Breast epithelium (tissue), 4 donors: Measurements from ENCODE around the gene CERT1. TPM values are rescaled to one million over a fixed set of nuclear protein-coding genes. Genes with fewer than 3 reads are reported as not detected.

ENCODE experiments used
- DNase-seq, 2 donors: peaks; one replicate each; pipeline ENCODE4 v3.0.0-alpha.2; 2019; ENCODE audit warnings: low spot score in 2 of 2
- H3K27ac ChIP-seq, 2 donors: fragments of 200-600 bp; sonication (generic) in 1 of 2; one replicate each; pipeline ENCODE4 v1.5.1; 2016 to 2019; ENCODE audit warnings: mild to moderate bottlenecking in 1 of 2
- H3K27me3 ChIP-seq, 2 donors: fragments of 200-600 bp; sonication (generic) in 1 of 2; one replicate each; pipeline versions ENCODE4 v1.5.1 to v1.6.0; 2017 to 2019; ENCODE audit warnings: control low read depth in 1 of 2, mild to moderate bottlenecking in 1 of 2
- H3K36me3 ChIP-seq: fragments of 200-600 bp; one replicate; pipeline ENCODE4 v1.5.1; 2019
- H3K4me1 ChIP-seq, 2 donors: fragments of 200-600 bp; sonication (generic); one replicate each; pipeline ENCODE4 v1.5.1; 2016 to 2019; ENCODE audit warnings: control low read depth in 1 of 2
- H3K4me3 ChIP-seq, 3 donors: fragments of 200-600 bp; sonication (generic); 1 replicate in 2 of 3; 2 replicates in 1 of 3; pipeline ENCODE4 v1.5.1; 2016 to 2019; ENCODE audit warnings: mild to moderate bottlenecking in 3 of 3, moderate library complexity in 2 of 3
- H3K9me3 ChIP-seq, 2 donors: fragments of 200-600 bp; sonication (generic) in 1 of 2; one replicate each; pipeline ENCODE4 v1.5.1; 2016 to 2019; ENCODE audit warnings: control low read depth in 1 of 2
- CTCF ChIP-seq, 3 donors: fragments of 450-650 bp; IDR thresholded peaks; one replicate each; pipeline ENCODE4 v1.5.1; 2016 to 2017; ENCODE audit warnings: antibody characterized with exemption in 3 of 3, mild to moderate bottlenecking in 3 of 3, moderate library complexity in 3 of 3
- POLR2A ChIP-seq: fragments of 450-650 bp; IDR thresholded peaks from one replicate; pipeline ENCODE4 v1.6.1; 2016; ENCODE audit warnings: antibody characterized with exemption, mild to moderate bottlenecking, moderate library complexity
- POLR2AphosphoS5 ChIP-seq, 3 donors: sonication (generic); formaldehyde crosslinking; IDR thresholded peaks; one replicate each; pipeline ENCODE4 v1.6.1; 2017; ENCODE audit warnings: antibody characterized with exemption in 3 of 3
- intact Hi-C: fragments of 100-400 bp; cut with DNase I; formaldehyde crosslinking; loops from one replicate; pipeline ENCODE4 v1.15.1; 2023; ENCODE audit warnings: low total_unique reads
- total RNA-seq, 3 donors: library from RNA; depleted of rRNA; stranded (reverse); fragments of >200 nt; gene quantifications; one replicate each; pipeline ENCODE4 v1.1.0, GENCODE V29; 2016

The CERT1 gene
- total RNA-seq, 3 donors from 2014 or later = 37.7 to 84.0 (median 42.1) TPM

DNA sequence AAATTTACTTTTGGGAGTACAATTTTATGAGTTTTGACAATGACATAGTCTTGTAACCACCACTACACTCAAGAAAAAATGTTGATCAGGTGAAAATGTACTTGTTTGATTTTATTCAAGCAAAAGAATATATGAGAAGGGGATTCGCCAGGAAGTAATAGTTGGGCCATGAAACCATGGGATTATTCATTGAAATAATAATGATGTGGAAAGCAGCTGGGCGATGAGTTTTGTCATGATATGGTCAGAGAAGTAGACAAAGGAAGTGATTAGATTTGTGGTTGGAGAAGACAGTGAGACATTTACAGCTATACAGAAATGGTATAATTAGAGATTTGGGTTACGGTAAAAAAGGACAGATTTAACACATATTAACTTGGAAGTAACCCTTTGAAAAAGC lies 163.2 kb downstream of the CERT1 start:
- Histone ChIP-seq H3K36me3 (no peaks in the 10 kb centered on the region), H3K4me3 (no peak overlapping the region), H3K27ac (no peak overlapping the region), H3K27me3 (no peaks in the 10 kb centered on the region), H3K4me1 (no peaks in the 10 kb centered on the region), H3K9me3 (no peaks in the 10 kb centered on the region)
- intact Hi-C loops = no loop called here
- DNase-seq = no peak
- TF ChIP-seq POLR2A (no peak), POLR2AphosphoS5 (IDR thresholded peaks at IDR 0.05) (no peak), CTCF (IDR thresholded peaks at IDR 0.05) (no peak)

DNA sequence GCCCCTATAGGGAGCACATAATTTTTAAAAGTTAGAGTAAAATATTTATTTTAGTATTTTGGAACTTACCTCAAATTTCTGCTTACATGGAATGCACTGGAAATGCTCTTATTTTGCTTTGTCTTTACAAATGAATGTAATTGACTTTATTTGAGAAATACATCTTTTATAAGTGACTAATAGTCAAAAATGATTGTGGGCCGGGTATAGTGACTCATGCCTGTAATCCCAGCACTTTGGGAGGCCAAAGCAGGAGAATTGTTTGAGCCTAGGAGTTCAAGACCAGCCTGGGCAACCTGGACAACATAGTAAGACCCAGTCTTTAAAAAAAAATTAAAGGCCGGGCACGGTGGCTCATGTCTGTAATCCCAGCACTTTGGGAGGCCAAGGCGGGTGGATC lies 168.6 kb downstream of the CERT1 start:
- DNase-seq = no peak
- H3K4me1 ChIP-seq = peaks cover 0 to 5% of the 10 kb centered on the region in 2 donors
- no peak for TF ChIP-seq POLR2AphosphoS5 (IDR thresholded peaks at IDR 0.05)
- no peak for TF ChIP-seq POLR2A
- TF ChIP-seq CTCF (IDR thresholded peaks at IDR 0.05) = no peak
- intact Hi-C loops = no loop called here
- H3K9me3 ChIP-seq = no peaks in the 10 kb centered on the region
- H3K4me3 ChIP-seq = no peak overlapping the region
- no peaks in the 10 kb centered on the region for H3K27me3 ChIP-seq
- H3K36me3 ChIP-seq = no peaks in the 10 kb centered on the region
- H3K27ac ChIP-seq = no peak overlapping the region

DNA sequence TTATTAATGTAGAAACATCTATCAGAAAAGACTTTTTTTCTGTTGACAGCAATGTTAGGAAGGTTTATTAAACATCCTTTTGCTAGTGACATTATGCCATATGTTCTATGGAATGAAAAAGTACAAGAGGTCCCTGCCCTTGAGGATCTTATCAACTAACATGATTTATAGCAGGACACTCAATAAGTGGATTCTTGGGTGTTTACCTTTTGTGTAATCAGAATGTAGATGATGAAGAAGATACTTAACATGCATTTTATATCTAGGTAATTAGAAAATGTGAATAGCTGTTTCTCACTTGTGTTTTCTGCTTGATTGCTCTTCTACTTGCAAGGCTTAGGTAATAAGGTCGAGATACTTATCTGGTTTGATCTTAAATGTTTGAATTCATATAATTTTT lies 169.5 kb downstream of the CERT1 start:
- no peak for TF ChIP-seq POLR2A
- no peak for TF ChIP-seq POLR2AphosphoS5 (IDR thresholded peaks at IDR 0.05)
- no peak for TF ChIP-seq CTCF (IDR thresholded peaks at IDR 0.05)
- H3K27ac ChIP-seq = no peak overlapping the region
- intact Hi-C loops = no loop called here

DNA sequence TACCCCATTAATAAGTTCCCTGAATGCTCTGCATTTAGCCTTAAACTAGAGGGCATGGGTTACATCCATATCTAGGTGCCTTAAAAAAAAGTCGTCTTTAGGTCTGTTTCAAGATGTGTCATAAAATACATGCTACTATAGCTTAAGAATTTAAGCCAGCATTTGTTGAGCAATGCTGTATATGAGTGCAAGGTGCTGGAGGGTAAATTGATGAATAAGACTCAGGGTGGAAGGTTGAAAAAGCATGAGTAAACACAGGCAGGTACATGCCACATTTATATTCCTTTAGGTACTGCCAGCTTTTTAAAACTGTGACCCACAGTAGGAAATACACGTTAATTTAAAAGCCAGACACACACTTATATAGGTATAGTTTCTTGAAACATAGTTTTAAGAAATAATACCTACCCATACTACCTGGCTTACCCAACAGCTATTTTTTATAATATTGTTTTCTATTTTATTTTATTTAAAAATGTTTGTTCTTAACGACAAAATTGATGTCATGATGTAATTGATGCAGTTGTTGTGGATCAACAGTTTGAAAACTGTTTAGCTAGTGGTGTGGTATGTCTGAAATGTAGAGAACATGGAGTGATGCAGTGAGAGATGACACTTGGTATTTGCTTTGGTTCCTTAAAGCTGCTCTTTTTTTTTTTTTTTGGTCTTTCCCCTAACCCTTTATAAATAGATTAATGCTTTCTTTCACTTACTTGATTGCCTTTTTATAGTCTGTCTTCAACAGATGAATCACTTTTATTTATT lies 170.5 kb downstream of the CERT1 start:
- intact Hi-C loops = no loop called here
- no peak overlapping the region for H3K4me3 ChIP-seq
- H3K9me3 ChIP-seq = no peaks in the 10 kb centered on the region
- TF ChIP-seq CTCF (IDR thresholded peaks at IDR 0.05) (no peak), POLR2A (no peak), POLR2AphosphoS5 (IDR thresholded peaks at IDR 0.05) (no peak)
- H3K4me1 ChIP-seq = peaks cover 0 to 6% of the 10 kb centered on the region in 2 donors
- H3K27me3 ChIP-seq = no peaks in the 10 kb centered on the region
- H3K27ac ChIP-seq = no peak overlapping the region
- DNase-seq = no peak
- H3K36me3 ChIP-seq = no peaks in the 10 kb centered on the region

More for the DNA sequence above, 169.5 kb downstream of the CERT1 start:
- Histone ChIP-seq H3K9me3 (no peaks in the 10 kb centered on the region), H3K27me3 (no peaks in the 10 kb centered on the region), H3K4me3 (no peak overlapping the region), H3K4me1 (peaks cover 0 to 6% of the 10 kb centered on the region in 2 donors), H3K36me3 (no peaks in the 10 kb centered on the region)
- no peak for DNase-seq

DNA sequence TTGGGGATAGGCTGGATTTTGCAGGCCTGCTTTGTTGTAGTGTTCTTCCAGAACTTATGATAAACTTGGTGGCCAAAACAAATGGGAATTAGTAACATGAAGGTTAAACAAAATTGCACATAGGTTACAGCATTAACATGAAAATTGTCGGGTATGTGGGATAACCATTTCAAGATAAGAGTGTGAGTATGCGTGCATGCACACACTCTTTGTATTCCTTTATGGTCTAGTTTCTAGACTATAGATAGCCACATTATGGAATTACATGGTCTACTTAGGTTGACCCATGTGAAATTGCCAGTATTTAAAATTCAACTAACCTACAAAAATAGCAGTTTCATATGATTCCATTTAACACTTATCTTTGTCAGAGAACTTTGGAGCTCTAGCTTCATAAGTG lies 173.0 kb downstream of the CERT1 start:
- no peaks in the 10 kb centered on the region for H3K27me3 ChIP-seq
- no peak for DNase-seq
- peak overlapping the region in 2 of 3 donors; percentile 85 to 93 for H3K4me3 ChIP-seq
- no peak for TF ChIP-seq CTCF (IDR thresholded peaks at IDR 0.05)
- no peak for TF ChIP-seq POLR2A
- TF ChIP-seq POLR2AphosphoS5 (IDR thresholded peaks at IDR 0.05) = no peak
- H3K9me3 ChIP-seq = no peaks in the 10 kb centered on the region
- H3K36me3 ChIP-seq = no peaks in the 10 kb centered on the region
- H3K4me1 ChIP-seq = peaks cover 0 to 6% of the 10 kb centered on the region in 2 donors
- H3K27ac ChIP-seq = no peak overlapping the region
- intact Hi-C loops = no loop called here
